ENCODE measurements around the gene CCDC148.
"Not testable (repeated sequence)": the region's sequence is repeated elsewhere in the genome, so short reads cannot be mapped to it uniquely, and the experiment has no call there.

Gene CCDC148

GRCh38 chr2:158239271-158239670, 217.3 kb downstream of the CCDC148 start:
- intact Hi-C loops (cut with DNase I): no loop called here
- DNase-seq: no peak

- intact Hi-C loops (cut with DNase I): no loop called here
- no peak for DNase-seq
Observed at GRCh38 chr2:158234497-158234896, 222.1 kb downstream of the CCDC148 start.

- intact Hi-C loops (cut with DNase I): no loop called here
- DNase-seq: no peak
Observed at GRCh38 chr2:158232476-158232875, 224.1 kb downstream of the CCDC148 start.

- intact Hi-C loops (cut with DNase I): no loop called here
- DNase-seq: no peak
Observed at GRCh38 chr2:158228943-158229508, 227.5 kb downstream of the CCDC148 start.

GRCh38 chr2:158223066-158223465, 233.5 kb downstream of the CCDC148 start:
- intact Hi-C loops (cut with DNase I): not testable (repeated sequence)
- DNase-seq: peak in 1 of 10 donors; percentile 65

- DNase-seq: no peak
- intact Hi-C loops (cut with DNase I): no loop called here
Observed at GRCh38 chr2:158221063-158222020, 235.2 kb downstream of the CCDC148 start.

GRCh38 chr2:158217593-158217992, 239.0 kb downstream of the CCDC148 start:
- DNase-seq: no peak
- intact Hi-C loops (cut with DNase I): no loop called here

GRCh38 chr2:158214431-158214830, 242.1 kb downstream of the CCDC148 start:
- intact Hi-C loops (cut with DNase I): no loop called here
- no peak for DNase-seq

- intact Hi-C loops (cut with DNase I): no loop called here
- DNase-seq: no peak
Observed at GRCh38 chr2:158213773-158214172, 242.8 kb downstream of the CCDC148 start.

- intact Hi-C loops (cut with DNase I): no loop called here
- no peak for DNase-seq
Observed at GRCh38 chr2:158212301-158212700, 244.3 kb downstream of the CCDC148 start.

- no peak for DNase-seq
- intact Hi-C loops (cut with DNase I): no loop called here
Observed at GRCh38 chr2:158211502-158211901, 245.1 kb downstream of the CCDC148 start.

- intact Hi-C loops (cut with DNase I): no loop called here
- DNase-seq: no peak
Observed at GRCh38 chr2:158207354-158207753, 249.2 kb downstream of the CCDC148 start.

- intact Hi-C loops (cut with DNase I): no loop called here
- no peak for DNase-seq
Observed at GRCh38 chr2:158205215-158205614, 251.3 kb downstream of the CCDC148 start.

GRCh38 chr2:158204741-158205165, 251.8 kb downstream of the CCDC148 start:
- no peak for DNase-seq
- intact Hi-C loops (cut with DNase I): no loop called here

- intact Hi-C loops (cut with DNase I): no loop called here
- no peak for DNase-seq
Observed at GRCh38 chr2:158202161-158202815, 254.3 kb downstream of the CCDC148 start.

GRCh38 chr2:158199928-158200650, 256.5 kb downstream of the CCDC148 start:
- intact Hi-C loops (cut with DNase I): no loop called here
- DNase-seq: no peak

- no peak for DNase-seq
- intact Hi-C loops (cut with DNase I): no loop called here
Observed at GRCh38 chr2:158197940-158198339, 258.6 kb downstream of the CCDC148 start.

- intact Hi-C loops (cut with DNase I): no loop called here
- DNase-seq: no peak
Observed at GRCh38 chr2:158194229-158194628, 262.3 kb downstream of the CCDC148 start.

GRCh38 chr2:158192515-158193443, 263.8 kb downstream of the CCDC148 start:
- intact Hi-C loops (cut with DNase I): no loop called here
- DNase-seq: no peak

All from posterior cingulate gyrus (tissue), 11 donors.